ENCODE results near the gene SYNM.

The SYNM gene

DNA sequence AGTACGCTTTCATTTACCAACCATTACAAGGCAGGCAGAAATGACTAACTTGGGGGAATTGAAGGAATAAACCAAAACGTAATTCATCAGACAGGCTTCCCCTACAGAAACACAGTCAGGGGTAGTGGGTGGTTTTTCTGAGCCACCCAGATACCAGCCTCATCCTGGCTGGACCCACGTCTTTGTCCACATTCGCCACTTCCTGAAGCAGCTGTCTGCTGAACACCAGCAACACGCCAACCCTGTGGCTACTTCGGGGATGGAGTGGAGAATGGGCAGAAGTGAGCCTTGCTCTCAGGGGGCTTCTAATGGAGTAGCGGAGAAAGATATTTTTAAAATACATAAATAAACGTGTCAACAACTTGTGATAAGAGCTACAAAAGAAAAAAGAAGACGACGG is 40.1 kb downstream of the SYNM start:
- DNase-seq, result no peak

DNA sequence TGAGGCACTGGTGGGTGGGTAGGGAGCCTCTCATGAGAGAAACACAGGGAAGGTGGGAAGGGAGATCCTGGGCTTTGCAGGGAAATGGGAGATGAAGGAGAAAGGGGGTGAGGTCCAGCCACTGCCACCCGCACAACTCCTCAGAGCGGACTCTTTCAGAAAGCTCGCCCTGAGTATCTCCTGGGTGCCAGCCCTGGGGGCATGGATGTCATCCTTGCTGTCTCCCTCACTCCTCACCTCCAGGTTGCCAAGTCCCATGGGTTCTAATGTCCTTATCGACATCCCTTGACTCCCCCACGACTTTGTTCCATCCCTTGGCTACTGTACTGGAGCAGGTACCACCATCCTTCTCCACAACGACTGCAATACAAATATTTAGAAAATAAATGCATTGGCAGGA is 40.9 kb downstream of the SYNM start:
- no peak for DNase-seq

DNA sequence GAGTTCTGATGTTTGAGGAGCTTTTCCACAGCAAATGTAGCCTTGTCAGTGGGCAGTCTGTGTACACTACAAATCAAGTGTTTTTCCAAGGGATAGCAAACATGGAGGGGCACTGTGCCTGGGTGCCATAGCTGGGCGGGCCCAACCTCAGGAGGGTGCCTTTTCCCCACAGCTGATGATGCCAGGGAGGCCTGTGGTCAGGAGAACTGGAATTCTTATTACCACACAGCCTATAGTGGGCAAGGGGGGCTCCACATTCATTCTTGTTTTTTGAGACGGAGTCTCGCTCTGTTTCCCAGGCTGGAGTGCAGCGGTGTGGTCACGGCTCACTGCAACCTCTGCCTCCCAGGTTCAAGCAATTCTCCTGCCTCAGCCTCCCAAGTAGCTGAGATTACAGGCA is 41.8 kb downstream of the SYNM start:
- DNase-seq, result no peak

- no peak for DNase-seq
Observed at GRCh38 chr15:99148851-99149276, 44.0 kb downstream of the SYNM start.

- DNase-seq, result no peak
Observed at GRCh38 chr15:99149366-99149765, 44.5 kb downstream of the SYNM start.

- no peak for DNase-seq
Observed at GRCh38 chr15:99151156-99151555, 46.3 kb downstream of the SYNM start.

DNA sequence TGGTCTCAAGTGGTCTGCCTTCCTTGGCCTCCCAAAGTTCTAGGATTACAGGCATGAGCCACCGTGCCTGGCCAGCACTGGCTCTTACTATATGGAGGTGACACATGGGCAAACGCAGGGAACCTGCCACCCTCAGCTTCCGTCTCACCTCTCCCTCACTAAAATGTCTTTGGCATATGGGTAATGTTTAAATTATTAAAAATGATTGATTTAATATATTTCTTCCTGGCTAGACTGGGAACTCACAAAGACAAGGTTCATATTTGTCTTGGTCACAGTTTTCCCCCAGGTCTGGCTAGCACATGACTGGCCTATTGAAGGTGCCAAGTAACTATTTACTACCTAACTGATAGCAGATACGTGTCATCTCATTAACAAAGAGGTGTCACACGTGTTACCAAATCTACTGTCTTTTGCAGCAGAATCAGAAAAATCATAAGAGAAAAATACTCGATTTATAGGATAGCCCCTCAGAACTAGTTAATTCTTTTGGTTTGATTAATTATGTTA is 48.2 kb downstream of the SYNM start:
- DNase-seq, result no peak

- DNase-seq, result no peak
Observed at GRCh38 chr15:99154271-99154670, 49.4 kb downstream of the SYNM start.

DNA sequence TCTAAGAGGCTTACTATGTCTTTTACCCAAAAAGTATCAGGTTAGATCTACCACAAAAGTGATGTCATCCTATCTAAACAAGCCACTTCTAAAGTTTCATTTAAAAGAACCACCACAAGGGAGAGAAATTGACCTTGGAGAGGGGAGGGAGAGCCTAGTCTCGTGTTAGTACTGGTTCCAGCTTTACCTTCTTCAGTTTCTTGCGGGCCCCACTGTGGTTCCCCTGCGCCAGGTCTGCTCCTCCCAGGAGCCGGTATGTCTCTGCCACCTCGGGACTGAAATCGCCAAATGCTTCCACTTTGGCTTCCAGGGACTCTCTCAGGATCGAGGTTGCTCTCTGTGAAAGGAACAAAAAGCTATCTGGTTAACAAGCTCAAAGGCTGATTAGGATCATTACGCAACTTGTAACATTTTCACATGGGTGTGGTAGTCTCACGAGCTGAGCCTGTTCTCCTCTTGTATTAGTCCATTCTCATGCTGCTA is 51.1 kb downstream of the SYNM start:
- no peak for DNase-seq

DNA sequence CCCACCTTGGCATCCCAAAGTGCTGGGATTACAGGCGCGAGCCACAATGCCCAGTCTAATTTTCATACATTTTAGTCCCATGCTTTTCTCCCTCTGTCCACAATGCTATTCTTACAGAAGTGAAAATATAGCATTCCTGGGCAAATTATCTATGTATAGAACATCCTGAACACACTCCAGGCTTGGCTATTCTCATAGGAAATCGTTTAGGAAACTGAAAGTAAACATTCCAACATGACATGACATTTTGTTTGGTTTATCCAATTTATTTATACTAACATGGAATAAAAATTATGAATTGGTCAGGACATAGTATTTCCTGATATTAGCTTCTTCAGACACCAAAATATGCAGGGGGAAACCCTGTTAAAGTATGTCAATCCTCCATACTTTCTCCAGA is 52.6 kb downstream of the SYNM start:
- no peak for DNase-seq

DNA sequence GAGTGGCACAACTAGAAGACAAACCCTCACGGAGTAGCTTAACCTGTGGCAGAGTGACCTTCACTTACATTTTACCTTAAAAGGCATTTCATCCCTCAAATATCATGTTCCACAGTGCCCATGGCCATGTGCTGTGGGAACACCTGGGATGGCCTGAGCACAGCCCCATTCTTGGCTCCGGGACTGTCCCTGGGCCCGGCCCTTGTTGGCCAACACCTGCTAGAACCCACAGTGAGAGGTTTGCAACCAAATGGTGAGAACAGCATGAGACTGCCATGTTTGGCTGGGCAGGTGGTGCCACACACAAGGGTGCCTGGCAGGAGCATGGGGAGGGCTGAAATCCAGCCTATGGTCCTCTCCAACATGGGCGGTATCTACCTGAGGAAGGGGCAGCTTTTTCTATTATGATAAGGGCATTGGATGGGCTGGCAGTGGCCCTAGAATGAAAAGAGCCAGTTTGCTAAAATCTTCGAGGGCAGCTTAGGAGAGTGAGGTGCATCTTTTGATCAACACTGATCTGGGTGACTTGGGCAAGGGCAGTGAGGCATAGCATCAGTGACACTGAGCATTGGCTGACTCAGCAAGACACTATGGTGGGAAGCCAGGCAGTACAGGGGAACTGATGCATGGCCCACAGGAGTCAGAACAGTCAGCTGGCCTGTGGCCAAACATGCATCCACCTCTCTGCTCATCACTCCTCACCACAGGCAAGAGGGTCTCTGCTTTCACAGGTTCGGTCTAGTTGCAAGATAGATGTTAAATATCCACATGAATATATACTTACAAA is 53.9 kb downstream of the SYNM start:
- DNase-seq, result no peak

GRCh38 chr15:99163271-99164062 is 58.6 kb downstream of the SYNM start:
- no peak for DNase-seq

- DNase-seq, result no peak
Observed at GRCh38 chr15:99164119-99164518, 59.2 kb downstream of the SYNM start.

DNA sequence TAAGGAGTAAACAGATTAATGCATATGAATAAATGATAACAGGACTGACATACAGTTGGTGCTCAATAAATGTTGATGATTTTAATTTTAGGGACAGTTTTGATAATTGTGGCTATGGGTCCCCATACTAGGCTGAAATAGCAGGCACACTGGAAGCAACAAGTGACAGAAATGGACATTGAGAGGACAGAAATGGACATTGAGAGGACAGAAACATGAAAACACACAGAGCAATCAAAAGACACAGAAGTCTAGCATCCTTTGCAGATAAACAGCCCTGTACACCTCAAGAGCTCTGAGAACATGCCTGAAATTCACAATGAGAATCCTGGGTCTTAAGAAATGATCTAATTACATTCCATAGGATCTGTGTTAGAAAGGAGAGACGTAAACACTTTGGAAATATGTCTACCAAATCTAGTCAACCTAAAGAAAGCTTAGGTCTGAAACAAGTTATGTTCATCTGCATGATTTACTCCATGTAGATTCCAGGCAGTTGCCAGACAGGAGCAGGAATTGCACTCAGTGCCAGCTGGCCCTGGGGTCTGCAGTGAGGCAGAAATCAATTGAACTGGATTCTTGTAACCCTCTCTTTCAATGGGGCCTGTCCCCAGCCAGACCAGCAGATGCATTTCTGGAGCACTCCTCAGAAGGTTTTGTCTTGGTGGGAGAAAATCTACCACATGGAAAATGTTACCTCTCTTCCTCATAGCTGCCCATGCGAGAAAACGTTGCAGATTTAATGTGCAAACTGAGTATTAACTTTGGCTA is 60.3 kb downstream of the SYNM start:
- DNase-seq, result no peak

GRCh38 chr15:99165956-99166689 is 61.2 kb downstream of the SYNM start:
- no peak for DNase-seq

- no peak for DNase-seq
Observed at GRCh38 chr15:99167201-99167600, 62.3 kb downstream of the SYNM start.

- DNase-seq, result no peak
Observed at GRCh38 chr15:99167640-99168039, 62.8 kb downstream of the SYNM start.

DNA sequence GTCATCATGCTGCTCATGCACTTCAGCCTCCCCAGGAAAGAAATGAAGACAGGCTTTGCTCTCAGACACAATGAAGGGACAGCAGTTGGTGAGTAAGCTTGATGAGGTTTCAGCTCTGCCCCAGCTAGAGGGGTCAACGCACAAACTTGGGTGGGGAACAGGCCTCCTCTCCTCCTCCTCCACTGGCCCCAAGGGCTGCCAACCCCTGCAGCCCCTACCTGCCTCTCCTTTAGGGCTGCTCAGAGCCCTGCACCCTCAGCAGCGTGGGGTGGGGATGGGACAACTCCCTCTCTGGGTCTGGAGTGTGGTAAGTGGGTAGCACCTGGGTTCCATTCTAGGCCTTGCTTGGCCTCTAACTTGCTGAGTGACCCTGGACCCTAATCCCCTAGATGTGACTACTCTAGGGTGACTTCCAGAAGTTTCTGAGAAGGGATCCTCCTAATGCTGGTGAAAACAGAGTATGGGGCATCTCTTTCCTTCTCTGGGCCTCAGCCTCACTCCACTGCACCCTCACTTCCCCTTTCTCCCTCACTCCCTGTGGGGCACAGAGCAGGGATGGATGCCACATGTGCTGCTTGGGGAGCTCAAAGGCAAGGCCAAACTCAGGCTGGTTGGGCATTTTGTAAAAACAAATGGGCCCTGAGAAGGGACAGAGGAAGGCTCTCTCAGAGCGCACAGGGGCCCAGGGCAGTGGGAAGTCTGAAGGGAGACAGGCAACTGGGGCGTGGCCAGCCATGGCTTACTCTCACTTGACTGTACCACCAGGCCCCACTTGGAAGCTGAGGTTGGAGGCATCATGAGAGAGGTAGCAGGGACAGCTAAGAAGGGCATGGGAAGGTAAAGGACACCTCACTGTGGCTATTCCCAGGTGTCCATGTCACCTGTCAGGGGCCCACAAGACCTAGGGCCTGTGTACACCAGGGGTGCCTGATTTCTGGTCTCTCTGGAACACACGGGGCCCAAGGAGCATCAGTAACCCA is 64.0 kb downstream of the SYNM start:
- DNase-seq, result no peak

- no peak for DNase-seq
Observed at GRCh38 chr15:99169769-99170311, 65.0 kb downstream of the SYNM start.

DNA sequence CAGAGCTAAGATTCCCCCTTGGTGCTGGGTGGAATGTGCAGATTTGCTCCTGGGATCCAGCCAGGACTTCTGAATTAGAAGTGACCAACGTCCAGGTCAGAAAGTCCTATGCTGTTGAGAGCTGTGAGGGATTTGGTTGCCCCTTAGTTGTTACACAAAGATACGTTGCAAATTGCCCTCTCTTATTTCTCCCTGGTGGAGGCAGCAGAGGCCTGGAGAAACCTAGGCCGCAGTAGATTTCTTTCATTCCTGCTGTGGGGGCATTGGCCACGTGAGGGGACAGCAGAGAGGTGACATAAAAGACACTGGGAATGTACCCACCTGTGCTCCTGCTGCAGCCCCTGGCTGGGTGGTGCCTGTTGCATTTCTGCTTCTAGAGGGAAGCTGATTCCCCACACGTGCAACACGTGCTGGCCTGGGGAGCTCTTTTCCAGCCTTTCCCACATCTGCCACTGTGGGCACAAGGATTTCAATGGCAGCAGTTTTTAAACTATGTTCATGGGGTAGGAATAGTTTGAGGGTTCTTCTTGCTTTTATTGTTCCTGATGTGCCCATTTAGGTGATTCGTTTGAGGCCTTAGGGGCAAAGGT is 65.7 kb downstream of the SYNM start:
- DNase-seq, result no peak

GRCh38 chr15:99172171-99172570 is 67.3 kb downstream of the SYNM start:
- DNase-seq, result no peak
